HG03469 (cell line): ENCODE measurements around the gene ATP5MK.
"Not testable (repeated sequence)": the region's sequence is repeated elsewhere in the genome, so short reads cannot be mapped to it uniquely, and the experiment has no call there.

Experiments
- ATAC-seq: cut with Tn5 transposase; IDR thresholded peaks from one replicate; pipeline ENCODE4 v1.9.1; 2021; ENCODE audit warnings: mild to moderate bottlenecking, moderate library complexity, moderate number of reproducible peaks; ENCODE audit not compliant: unreplicated experiment

Gene ATP5MK, protein sequence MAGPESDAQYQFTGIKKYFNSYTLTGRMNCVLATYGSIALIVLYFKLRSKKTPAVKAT

DNA sequence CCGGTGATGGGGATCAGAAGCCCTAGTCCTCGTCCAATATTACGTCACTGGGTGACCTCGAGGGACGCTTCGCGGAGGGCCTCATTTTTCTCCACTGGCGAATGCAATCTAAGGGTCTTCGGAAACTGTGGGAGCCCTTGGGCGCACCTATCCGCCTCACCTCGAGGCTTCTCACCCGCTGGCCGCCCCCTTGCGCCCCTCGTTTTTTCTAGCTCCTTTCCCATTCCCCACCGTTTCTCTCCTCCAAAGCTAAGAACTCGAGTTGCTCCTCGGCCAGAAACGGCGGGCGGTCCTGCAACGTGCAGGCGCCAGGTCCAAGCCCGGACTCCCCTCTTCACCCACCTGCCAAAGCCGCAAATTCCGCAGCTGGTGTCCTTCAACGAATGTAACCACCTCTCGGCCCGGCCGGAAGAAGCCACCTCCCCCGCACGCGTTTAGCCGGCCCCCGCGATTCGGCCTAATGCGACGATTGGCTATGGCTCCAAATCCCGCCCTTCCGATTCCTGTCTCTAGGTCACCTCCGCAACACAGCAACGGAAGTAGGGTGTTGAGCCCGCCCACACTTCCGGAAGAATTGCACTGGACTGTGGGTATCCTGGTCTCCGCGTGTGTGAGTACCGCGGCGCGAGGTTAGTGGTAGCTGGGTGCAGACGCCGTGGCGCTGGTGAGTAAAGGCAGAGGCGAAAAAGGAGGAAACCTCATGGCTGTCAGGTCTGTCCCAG lies at the start of gene ATP5MK, which contains the start of gene PDCD11:
Gene ATP5MK (minus strand): TSS at position 409 of the 722 bp plus-strand sequence. CDS start 4,018 bp downstream, outside the sequence.
Gene PDCD11 (plus strand): TSS at position 560 of the 722 bp plus-strand sequence. CDS start 1,801 bp downstream, outside the sequence.
- peak; percentile 95 for ATAC-seq

DNA sequence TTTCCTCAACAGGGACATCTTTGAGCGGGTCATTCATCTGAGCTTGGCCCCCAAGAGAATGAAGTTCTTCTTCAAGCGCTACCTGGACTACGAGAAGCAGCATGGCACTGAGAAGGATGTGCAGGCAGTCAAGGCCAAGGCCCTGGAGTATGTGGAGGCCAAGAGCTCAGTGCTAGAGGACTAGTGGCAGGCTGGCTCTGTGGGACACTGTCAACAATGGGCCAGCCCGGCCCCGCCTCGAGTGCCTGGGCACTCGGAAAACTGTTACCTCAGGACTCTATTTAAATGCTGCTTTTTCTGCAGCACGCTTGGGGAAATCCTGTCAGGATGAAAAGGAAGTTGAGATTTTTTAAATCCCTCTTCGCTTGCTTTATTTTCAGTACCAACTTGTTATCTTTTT lies 49.1 kb upstream of the ATP5MK start:
- no peak for ATAC-seq

DNA sequence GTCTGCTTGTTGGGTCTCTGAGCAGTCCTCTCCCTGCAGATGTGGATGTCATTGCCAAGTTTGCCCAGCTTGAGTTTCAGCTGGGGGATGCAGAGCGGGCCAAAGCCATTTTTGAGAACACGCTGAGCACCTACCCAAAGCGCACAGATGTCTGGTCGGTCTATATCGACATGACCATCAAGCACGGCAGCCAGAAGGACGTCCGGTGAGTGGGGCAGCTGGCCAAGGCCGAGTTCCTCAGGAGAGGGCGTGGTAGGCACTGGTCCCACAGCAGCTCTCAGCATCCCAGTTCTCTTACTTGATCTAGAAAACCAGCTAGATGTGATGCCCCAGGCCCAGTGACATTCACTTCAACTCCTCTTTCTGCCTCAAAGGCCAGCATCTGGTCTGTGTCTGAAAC lies 48.2 kb upstream of the ATP5MK start:
- ATAC-seq = no peak

DNA sequence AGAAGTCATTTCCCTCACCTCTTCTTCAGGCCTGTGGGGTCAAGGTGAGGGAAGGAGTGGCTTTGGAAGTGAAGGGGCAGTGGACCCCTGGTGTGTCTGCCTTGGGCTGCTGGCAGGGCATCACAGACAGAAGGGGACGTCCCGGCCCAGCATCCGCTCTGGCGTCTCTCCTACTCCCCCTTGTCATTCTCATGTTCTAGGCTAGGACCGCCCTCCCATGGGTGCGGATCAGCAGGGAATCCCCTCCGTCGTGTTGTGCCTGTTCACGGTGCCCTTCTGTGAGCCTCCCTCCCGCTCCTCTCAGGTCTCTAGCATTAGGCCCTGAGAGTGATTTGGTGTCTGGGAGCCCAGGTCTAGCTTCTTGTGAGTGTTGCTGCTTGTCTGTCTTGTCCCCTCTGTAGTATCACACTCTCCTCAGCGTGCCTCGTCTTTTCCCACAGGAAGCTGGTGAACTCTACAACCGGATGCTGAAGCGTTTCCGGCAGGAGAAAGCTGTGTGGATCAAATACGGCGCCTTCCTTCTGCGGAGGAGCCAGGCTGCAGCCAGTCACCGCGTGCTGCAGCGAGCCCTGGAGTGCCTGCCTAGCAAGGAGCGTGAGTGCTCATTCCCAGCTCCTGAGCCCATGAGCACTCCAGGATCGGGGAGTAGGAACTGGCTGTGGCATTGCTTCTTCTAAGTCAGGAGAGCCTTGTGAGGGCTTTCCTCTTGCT lies 47.4 kb upstream of the ATP5MK start:
- no peak for ATAC-seq

- no peak for ATAC-seq
These were observed 45.8 kb upstream of the ATP5MK start for GRCh38 chr10:103442031-103442461.

DNA sequence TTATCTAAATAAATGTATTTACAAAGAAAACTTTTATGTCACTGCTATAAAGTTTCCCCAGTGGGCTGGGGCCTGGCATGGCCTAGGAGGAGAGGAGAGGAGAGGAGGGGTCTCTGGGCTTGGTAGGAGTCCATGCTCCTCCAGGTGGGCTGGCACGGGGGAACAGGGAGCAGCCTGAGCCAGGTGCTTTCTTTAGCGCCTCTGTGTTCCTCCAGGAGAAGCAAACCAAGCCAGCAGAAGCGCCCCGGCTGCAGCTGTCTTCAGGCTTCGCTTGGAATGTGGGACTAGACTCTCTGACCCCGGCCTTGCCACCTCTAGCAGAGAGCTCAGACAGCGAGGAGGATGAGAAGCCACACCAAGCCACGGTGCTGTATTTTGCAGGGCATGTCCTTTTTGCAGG lies 45.3 kb upstream of the ATP5MK start:
- ATAC-seq = no peak

DNA sequence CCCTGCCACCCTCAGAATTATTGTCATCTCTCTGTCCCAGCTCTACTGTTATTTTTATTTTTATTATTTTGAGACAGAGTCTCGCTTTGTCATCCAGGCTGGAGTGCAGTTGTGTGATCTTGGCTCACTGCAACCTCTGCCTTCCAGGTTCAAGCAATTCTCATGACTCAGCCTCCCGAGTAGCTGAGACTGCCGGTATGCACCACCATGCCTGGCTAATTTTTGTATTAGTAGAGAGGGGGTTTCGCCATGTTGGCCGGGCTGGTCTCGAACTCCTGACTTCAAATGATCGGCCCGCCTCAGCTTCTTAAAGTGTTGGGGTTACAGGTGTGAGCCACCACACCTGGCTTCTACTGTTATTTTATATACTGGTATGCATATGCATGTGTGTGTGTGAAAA lies 44.9 kb upstream of the ATP5MK start:
- no peak for ATAC-seq

DNA sequence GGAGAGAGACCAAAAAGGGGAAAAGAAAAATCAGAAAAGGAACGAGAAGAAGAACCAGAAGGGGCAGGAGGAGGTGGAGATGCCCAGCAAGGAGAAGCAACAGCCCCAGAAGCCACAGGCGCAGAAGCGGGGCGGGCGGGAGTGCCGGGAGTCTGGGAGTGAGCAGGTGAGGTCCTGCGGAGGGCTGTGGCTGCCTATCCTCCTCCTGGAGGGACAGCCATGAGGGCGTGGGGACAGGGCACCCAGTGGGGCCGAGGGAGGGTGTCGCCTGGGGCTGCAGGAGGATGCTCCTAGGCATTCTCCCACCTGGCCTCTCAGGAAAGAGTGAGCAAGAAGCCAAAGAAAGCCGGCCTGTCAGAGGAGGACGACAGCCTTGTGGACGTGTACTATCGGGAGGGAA lies 44.1 kb upstream of the ATP5MK start:
- no peak for ATAC-seq

GRCh38 chr10:103439776-103440175 lies 43.5 kb upstream of the ATP5MK start:
- ATAC-seq = no peak

DNA sequence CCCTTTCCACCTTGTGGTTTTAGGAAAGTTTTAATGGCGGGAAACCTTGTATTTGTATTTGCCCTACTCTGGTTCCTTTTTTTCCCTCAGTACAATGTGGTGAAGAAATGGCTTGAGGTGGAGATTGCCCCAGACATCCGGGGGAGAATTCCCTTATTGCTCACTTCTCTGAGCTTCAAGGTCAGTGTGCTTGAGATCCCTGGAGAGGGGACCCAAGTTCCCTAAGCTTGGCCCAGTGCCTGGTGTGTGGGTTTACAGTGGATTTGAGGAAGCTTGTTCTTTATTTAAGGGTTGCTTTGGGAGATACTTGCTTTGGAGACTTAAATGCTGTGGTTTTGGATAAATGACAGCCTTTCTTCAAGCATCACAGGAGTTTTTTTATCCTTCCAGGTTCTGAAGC lies 37.6 kb upstream of the ATP5MK start:
- ATAC-seq = no peak

- ATAC-seq = no peak
These were observed 35.6 kb upstream of the ATP5MK start for GRCh38 chr10:103431902-103432301.

DNA sequence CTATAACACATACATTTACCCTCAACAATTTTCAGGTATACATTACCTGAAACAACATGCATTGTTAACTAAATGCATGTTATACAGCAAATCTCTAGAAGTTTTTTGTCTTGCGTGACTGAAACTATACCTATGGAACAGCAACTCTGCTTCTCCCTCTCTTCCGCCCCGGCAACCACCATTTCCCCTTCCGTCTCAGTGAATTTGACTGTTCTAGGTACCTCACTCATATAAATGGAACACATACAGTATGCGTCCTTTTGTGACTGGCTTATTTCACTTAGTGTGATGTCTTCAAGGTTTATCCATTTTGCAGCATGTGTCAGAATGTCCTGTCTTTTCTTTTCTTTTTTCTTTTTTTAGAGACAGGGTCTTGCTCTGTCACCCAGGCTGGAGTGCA lies 33.4 kb upstream of the ATP5MK start:
- ATAC-seq = no peak

DNA sequence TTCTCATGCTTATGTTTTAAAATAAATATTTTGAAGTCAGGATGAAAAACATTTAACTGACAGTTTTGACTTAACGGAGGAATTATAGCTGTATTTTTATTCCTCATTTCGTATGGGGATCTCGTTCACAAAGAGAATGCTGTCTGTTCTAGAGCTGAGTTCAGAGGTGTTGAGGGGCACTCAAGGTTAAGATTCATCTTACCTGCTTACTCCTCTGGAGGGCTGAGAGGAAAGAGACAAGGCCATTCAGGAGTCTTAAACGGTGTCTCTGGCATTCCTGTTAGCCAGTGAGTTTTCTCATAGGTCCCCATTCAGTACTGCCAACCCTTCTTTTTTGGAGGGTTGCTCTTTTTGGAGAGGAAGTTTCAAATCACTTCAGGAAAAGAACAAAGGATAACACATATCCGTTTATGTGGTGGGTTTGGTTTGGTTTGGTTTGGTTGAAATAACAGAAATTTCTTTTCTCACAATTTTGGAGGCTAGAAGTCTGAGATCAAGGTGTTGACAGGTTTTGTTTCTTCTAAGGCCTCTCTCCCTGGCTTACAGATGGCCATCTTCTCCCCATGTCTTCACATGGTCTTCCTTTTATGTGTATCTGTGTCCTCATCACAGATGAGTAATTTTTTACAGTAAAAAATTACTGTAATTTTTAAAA lies 32.8 kb upstream of the ATP5MK start:
- no peak for ATAC-seq

DNA sequence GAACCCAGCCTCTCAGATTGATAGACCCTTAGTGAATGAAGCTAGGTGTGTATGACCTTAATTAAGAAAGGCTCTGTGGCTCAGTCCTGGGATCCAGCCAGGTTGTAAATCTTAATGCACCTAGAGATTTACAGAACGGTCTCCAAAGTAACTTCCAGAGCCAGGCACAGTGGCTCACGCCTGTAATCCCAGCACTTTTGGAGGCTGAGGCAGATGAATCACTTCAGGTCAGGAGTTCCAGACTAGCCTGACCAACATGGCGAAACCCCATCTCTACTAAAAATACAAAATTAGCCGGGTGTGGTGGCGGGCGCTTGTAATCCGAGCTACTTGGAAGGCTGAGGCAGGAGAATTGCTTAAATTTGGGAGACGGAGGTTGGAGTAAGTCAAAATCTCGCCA lies 31.6 kb upstream of the ATP5MK start:
- ATAC-seq = no peak

DNA sequence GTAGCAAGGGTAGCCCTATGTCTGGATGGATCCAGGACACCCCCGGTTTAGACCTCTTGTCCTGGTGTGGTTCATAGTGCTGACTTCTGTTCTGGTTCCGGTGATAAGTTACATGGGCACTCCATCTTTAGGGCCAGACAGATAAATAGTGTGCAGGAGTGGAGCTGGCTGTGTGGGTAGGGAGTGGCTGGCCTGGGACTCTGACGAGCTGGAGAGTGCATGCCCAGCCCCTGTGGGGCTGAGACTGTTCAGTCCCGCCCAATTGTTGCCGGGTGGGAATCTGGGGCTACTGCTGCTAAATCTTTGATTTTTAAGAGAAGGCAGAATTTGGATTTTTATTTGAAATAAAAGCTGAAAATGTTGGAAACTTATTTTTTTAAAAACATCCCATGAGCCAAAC lies 27.5 kb upstream of the ATP5MK start:
- ATAC-seq = no peak

DNA sequence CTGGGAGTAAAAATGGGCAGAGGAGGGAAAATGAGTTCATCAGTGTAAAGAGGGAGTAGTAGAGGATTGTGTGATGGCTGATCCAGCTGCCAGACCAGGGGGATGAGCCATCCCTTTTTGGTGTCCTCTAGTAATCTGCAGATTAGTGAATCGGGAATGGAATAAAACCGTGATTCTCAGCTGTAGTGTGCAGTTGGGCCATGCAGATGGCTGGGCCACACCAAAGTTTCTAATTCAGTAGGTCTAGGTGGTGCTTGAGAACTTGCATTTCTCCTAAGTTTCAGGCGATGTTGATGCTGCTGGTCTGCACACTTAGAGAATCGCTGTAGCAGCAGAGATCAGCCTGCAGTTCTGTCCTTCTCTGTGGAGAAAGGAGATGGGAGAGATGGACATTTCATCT lies 22.8 kb upstream of the ATP5MK start:
- ATAC-seq = no peak

DNA sequence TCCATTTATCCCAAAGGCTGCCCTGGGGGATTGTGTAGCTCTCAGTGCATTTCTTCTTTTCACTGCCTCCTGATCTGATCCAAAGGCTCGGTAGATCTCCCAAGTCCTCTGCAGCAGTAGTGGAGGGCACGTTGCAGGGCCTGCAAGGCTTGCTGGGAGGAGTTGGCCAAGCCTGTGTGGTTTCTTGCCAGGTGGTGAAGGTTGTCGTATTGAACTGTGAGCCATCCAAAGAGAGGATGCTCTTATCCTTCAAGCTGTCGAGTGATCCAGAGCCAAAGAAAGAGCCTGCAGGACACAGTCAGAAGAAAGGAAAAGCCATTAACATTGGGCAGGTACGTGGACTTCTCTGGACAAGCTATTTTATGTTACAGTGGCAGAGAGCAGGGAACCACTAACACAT lies 21.3 kb upstream of the ATP5MK start:
- no peak for ATAC-seq

DNA sequence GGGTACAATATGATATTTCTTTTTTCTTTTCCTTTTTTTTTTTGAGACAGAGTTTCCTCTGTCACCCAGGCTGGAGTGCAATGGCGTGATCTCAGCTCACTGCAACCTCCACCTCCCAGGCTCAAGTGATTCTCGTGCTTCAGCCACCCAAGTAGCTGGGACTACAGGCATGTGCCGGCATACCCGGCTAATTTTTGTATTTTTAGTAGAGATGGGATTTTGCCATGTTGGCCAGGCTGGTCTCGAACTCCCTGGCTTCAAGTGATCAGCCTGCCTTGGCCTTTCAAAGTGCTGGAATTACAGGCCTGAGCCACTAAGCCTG lies 20.8 kb upstream of the ATP5MK start:
- ATAC-seq = not testable (repeated sequence)

- ATAC-seq = no peak
These were observed 20.3 kb upstream of the ATP5MK start for GRCh38 chr10:103416436-103417147.

DNA sequence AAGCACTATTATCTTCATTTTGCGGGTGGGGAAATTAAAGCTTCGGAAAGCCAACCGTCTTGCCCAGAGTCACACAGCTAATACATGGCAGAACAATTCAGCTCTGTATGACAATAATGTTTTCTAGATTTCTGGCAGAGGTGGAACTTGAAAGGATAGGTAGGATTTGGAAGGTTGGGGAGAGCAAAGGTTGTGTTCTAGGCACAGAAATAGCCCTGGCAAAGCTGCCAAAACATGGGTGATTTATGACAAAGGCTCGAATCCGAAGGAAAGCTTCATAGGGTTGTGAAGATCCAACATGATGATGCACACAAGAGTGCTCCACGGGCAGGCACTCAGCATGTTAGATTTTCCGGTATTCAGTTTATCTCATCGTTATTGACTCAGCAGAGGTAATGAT lies 19.3 kb upstream of the ATP5MK start:
- no peak for ATAC-seq

- no peak for ATAC-seq
These were observed 17.3 kb upstream of the ATP5MK start for GRCh38 chr10:103413564-103413963.
